Keratinocyte (primary cell): ENCODE data around the gene SFMBT2. TPM values are rescaled to one million over a fixed set of nuclear protein-coding genes. Genes with fewer than 3 reads are reported as not detected.

Experiments
- DNase-seq: peaks from one replicate; pipeline ENCODE4 v3.0.0-alpha.2; 2011; ENCODE audit warnings: low read depth, missing footprints, low spot score
- FAIRE-seq: peaks from 2 replicates; lab custom pipeline; 2011; peaks lifted over from hg19 to GRCh38; lab: Jason Lieb, UNC
- H2AFZ ChIP-seq: 2 replicates; pipeline ENCODE4 v1.6.0; 2012; ENCODE audit warnings: low read length, control low read depth, inconsistent platforms; ENCODE audit not compliant: control insufficient read depth
- H3K27ac ChIP-seq: 2 replicates; pipeline ENCODE4 v1.5.1; 2011; ENCODE audit warnings: low read length; ENCODE audit not compliant: control insufficient read depth, insufficient read depth
- H3K27me3 ChIP-seq: 3 replicates; pipeline ENCODE4 v1.6.0; 2011; ENCODE audit warnings: low read length; ENCODE audit not compliant: control insufficient read depth, insufficient read depth; ENCODE audit errors: extremely low read depth
- H3K36me3 ChIP-seq, 2 experiments: 2 replicates in 1 of 2; 3 replicates in 1 of 2; pipeline ENCODE4 v1.5.1; 2011; ENCODE audit warnings: low read length in 2 of 2, mild to moderate bottlenecking in 1 of 2; ENCODE audit not compliant: control insufficient read depth in 2 of 2, insufficient read depth in 2 of 2; ENCODE audit errors: extremely low read depth in 1 of 2
- H3K4me1 ChIP-seq: 3 replicates; pipeline ENCODE4 v1.5.1; 2011; ENCODE audit warnings: low read length; ENCODE audit not compliant: control insufficient read depth, insufficient read depth; ENCODE audit errors: extremely low read depth
- H3K4me2 ChIP-seq: 3 replicates; pipeline ENCODE4 v1.6.0; 2011; ENCODE audit warnings: low read depth, low read length; ENCODE audit not compliant: control insufficient read depth, insufficient read depth; ENCODE audit errors: extremely low read depth
- H3K4me3 ChIP-seq, 3 experiments: fragments of 200-600 bp in 1 of 3; sonication (generic) in 1 of 3; 2 replicates in 2 of 3; 3 replicates in 1 of 3; pipeline ENCODE4 v1.5.1; 2011 to 2016; ENCODE audit warnings: low read length in 3 of 3, mild to moderate bottlenecking in 3 of 3, control low read depth in 2 of 3, inconsistent platforms in 1 of 3, low read depth in 1 of 3, mixed read lengths in 1 of 3, mixed run types in 1 of 3, moderate library complexity in 1 of 3; ENCODE audit not compliant: control insufficient read depth in 2 of 3, insufficient read depth in 2 of 3; ENCODE audit errors: extremely low read depth in 1 of 3
- H3K79me2 ChIP-seq: 2 replicates; pipeline ENCODE4 v1.6.0; 2012; ENCODE audit warnings: low read length; ENCODE audit not compliant: control insufficient read depth, insufficient read depth
- H3K9ac ChIP-seq: 3 replicates; pipeline ENCODE4 v1.6.0; 2011; ENCODE audit warnings: low read length; ENCODE audit not compliant: control insufficient read depth, insufficient read depth; ENCODE audit errors: extremely low read depth
- H3K9me1 ChIP-seq: 3 replicates; pipeline ENCODE4 v1.6.0; 2011; ENCODE audit warnings: low read length; ENCODE audit not compliant: control insufficient read depth, insufficient read depth; ENCODE audit errors: extremely low read depth
- H3K9me3 ChIP-seq: 2 replicates; pipeline ENCODE4 v1.5.1; 2012; ENCODE audit warnings: low read depth, low read length; ENCODE audit not compliant: control insufficient read depth
- H4K20me1 ChIP-seq: 3 replicates; pipeline ENCODE4 v1.6.0; 2011; ENCODE audit warnings: low read length; ENCODE audit not compliant: control insufficient read depth, insufficient read depth; ENCODE audit errors: extremely low read depth
- EZH2 ChIP-seq: IDR thresholded peaks from one replicate; pipeline ENCODE4 v1.6.1; 2012; ENCODE audit warnings: inconsistent platforms, mild to moderate bottlenecking, low read length, moderate library complexity
- dilution Hi-C: fragments of 300-500 bp; cut with MboI; formaldehyde crosslinking; loops from one replicate; pipeline ENCODE4 v1.7.0; 2020; ENCODE audit warnings: low sequenced_read_pairs; ENCODE audit not compliant: extremely low pct_ligation_motif_present
- polyA plus RNA-seq, 5 experiments: library from polyadenylated mRNA; depleted of rRNA in 3 of 5; stranded (reverse) in 3 of 5; stranded (forward) in 1 of 5; unstranded in 1 of 5; fragments of >200 nt; gene quantifications; 1 replicate in 1 of 5; 2 replicates in 3 of 5; 3 replicates in 1 of 5; pipeline versions ENCODE4 v1.2.1 to v1.2.3, GENCODE V29; 2011 to 2012; ENCODE audit warnings: missing spikeins in 2 of 5, low read depth in 1 of 5, low replicate concordance in 1 of 5
- TF ChIP-seq, protein P1 (sequence below), 3 experiments: IDR thresholded peaks in 1 of 3; conservative IDR thresholded peaks in 1 of 3; optimal IDR thresholded peaks in 1 of 3; 2 replicates in 2 of 3; 3 replicates in 1 of 3; pipeline versions ENCODE3 to v1.5.1; 2011; ENCODE audit warnings: low read length in 3 of 3, mild to moderate bottlenecking in 3 of 3, moderate library complexity in 2 of 3, control low read depth in 1 of 3, inconsistent platforms in 1 of 3; ENCODE audit not compliant: insufficient read depth in 2 of 3; ENCODE audit errors: extremely low read depth in 1 of 3

SFMBT2 gene
- polyA plus RNA-seq, 1 donor (not counting 4 experiments of a cell fraction or from before 2014, with no cell fraction given), result 0.71 TPM

GRCh38 chr10:7362471-7362870, 48.4 kb downstream of the SFMBT2 start:
- no peaks in the 10 kb centered on the region for H3K27me3 ChIP-seq
- no peaks in the 10 kb centered on the region for H3K9me3 ChIP-seq
- no peaks in the 10 kb centered on the region for H4K20me1 ChIP-seq
- dilution Hi-C loops, result no loop called here
- H3K4me2 ChIP-seq, result no peak overlapping the region
- DNase-seq, result no peak
- H3K79me2 ChIP-seq, result no peaks in the 10 kb centered on the region
- H3K4me1 ChIP-seq, result no peaks in the 10 kb centered on the region
- no peaks in the 10 kb centered on the region for H3K9me1 ChIP-seq
- no peak overlapping the region for H3K27ac ChIP-seq
- no peak overlapping the region for H3K4me3 ChIP-seq
- no peaks in the 10 kb centered on the region for H3K36me3 ChIP-seq
- no peak overlapping the region for H2AFZ ChIP-seq
- no peak for TF ChIP-seq EZH2
- TF ChIP-seq, protein P1, sequence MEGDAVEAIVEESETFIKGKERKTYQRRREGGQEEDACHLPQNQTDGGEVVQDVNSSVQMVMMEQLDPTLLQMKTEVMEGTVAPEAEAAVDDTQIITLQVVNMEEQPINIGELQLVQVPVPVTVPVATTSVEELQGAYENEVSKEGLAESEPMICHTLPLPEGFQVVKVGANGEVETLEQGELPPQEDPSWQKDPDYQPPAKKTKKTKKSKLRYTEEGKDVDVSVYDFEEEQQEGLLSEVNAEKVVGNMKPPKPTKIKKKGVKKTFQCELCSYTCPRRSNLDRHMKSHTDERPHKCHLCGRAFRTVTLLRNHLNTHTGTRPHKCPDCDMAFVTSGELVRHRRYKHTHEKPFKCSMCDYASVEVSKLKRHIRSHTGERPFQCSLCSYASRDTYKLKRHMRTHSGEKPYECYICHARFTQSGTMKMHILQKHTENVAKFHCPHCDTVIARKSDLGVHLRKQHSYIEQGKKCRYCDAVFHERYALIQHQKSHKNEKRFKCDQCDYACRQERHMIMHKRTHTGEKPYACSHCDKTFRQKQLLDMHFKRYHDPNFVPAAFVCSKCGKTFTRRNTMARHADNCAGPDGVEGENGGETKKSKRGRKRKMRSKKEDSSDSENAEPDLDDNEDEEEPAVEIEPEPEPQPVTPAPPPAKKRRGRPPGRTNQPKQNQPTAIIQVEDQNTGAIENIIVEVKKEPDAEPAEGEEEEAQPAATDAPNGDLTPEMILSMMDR (optimal IDR thresholded peaks at IDR 0.05 in 1 of 3, IDR thresholded peaks at IDR 0.05 in 1 of 3, conservative IDR thresholded peaks at IDR 0.05 in 1 of 3; ENCODE audit: extremely low read depth in 1 of 3, insufficient read depth in 2 of 3, low read length in 3 of 3), result no peak
- no peak overlapping the region for H3K9ac ChIP-seq
- no peak for FAIRE-seq

DNA sequence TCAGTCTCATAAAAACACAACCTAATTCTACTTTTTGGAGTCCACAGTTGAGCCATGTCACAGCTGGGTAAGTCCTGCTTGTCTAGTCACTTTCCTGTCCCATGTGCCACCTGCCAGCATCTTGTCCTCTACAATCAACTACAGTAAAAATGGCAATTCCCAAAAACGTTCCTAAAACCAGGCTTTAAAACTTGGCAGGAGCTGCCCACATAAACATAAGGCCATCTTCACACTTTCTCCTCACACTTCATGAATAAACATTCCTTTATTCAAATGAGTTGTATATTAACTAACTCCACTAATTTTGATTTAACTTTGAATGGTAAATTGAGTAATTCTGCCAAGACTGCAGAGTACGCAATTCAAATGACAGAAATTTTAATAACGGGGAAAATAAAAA, 49.5 kb downstream of the SFMBT2 start:
- H3K4me2 ChIP-seq, result no peak overlapping the region
- DNase-seq (no peak), FAIRE-seq (no peak)
- no peak for TF ChIP-seq EZH2
- TF ChIP-seq, protein P1 (optimal IDR thresholded peaks at IDR 0.05 in 1 of 3, IDR thresholded peaks at IDR 0.05 in 1 of 3, conservative IDR thresholded peaks at IDR 0.05 in 1 of 3; ENCODE audit: extremely low read depth in 1 of 3, insufficient read depth in 2 of 3, low read length in 3 of 3), result no peak
- no peaks in the 10 kb centered on the region for H3K9me1 ChIP-seq
- H3K27ac ChIP-seq, result no peak overlapping the region
- no peaks in the 10 kb centered on the region for H3K36me3 ChIP-seq
- H4K20me1 ChIP-seq, result no peaks in the 10 kb centered on the region
- H2AFZ ChIP-seq, result no peak overlapping the region
- H3K27me3 ChIP-seq, result no peaks in the 10 kb centered on the region
- dilution Hi-C loops, result no loop called here
- no peak overlapping the region for H3K4me3 ChIP-seq
- no peaks in the 10 kb centered on the region for H3K79me2 ChIP-seq
- no peaks in the 10 kb centered on the region for H3K4me1 ChIP-seq
- no peak overlapping the region for H3K9ac ChIP-seq
- H3K9me3 ChIP-seq, result no peaks in the 10 kb centered on the region
